Trophoblast cell (in vitro differentiated cells and primary cell): ENCODE results near the gene LINS1. TPM values are rescaled to one million over a fixed set of nuclear protein-coding genes. Genes with fewer than 3 reads are reported as not detected.

Source experiments
- DNase-seq, 2 donors: peaks; one replicate each; pipeline ENCODE4 v3.0.0-alpha.2; 2016
- H2AFZ ChIP-seq: 2 replicates; pipeline ENCODE4 v1.6.1; 2013; ENCODE audit warnings: low read length, moderate library complexity, mild to moderate bottlenecking; ENCODE audit not compliant: insufficient read depth, poor library complexity
- H2AK5ac ChIP-seq: 2 replicates; pipeline ENCODE4 v1.6.1; 2013; ENCODE audit warnings: mild to moderate bottlenecking, low read length
- H2BK120ac ChIP-seq: 2 replicates; pipeline ENCODE4 v1.6.1; 2013; ENCODE audit warnings: low read length, mild to moderate bottlenecking, moderate library complexity; ENCODE audit not compliant: insufficient read depth, poor library complexity
- H2BK12ac ChIP-seq: 2 replicates; pipeline ENCODE4 v1.6.1; 2013; ENCODE audit warnings: mild to moderate bottlenecking, low read length, moderate library complexity
- H2BK5ac ChIP-seq: 2 replicates; pipeline ENCODE4 v1.6.1; 2013; ENCODE audit warnings: low read length, low read depth, moderate library complexity, mild to moderate bottlenecking; ENCODE audit not compliant: poor library complexity
- H3K14ac ChIP-seq: 2 replicates; pipeline ENCODE4 v1.6.1; 2013; ENCODE audit warnings: mild to moderate bottlenecking, low read length
- H3K18ac ChIP-seq: 2 replicates; pipeline ENCODE4 v1.6.1; 2013; ENCODE audit warnings: mild to moderate bottlenecking, low read length
- H3K23ac ChIP-seq: 2 replicates; pipeline ENCODE4 v1.6.1; 2013; ENCODE audit warnings: low read length
- H3K27ac ChIP-seq: 2 replicates; pipeline ENCODE4 v1.5.1; 2013; ENCODE audit warnings: low read depth, mild to moderate bottlenecking, inconsistent platforms, low read length, moderate library complexity
- H3K27me3 ChIP-seq: 2 replicates; pipeline ENCODE4 v1.6.1; 2013; ENCODE audit warnings: inconsistent platforms, mild to moderate bottlenecking, low read length, moderate library complexity; ENCODE audit not compliant: insufficient read depth
- H3K36me3 ChIP-seq, 2 experiments: 1 replicate in 1 of 2; 2 replicates in 1 of 2; pipeline ENCODE4 v1.6.1; 2013; ENCODE audit warnings: low read length in 2 of 2, mild to moderate bottlenecking in 2 of 2, moderate library complexity in 1 of 2; ENCODE audit not compliant: insufficient read depth in 2 of 2, control insufficient read depth in 1 of 2
- H3K4ac ChIP-seq: 2 replicates; pipeline ENCODE4 v1.6.1; 2013; ENCODE audit warnings: low read depth, mild to moderate bottlenecking, low read length, moderate library complexity
- H3K4me1 ChIP-seq, 2 experiments: 1 replicate in 1 of 2; 2 replicates in 1 of 2; pipeline ENCODE4 v1.6.1; 2013; ENCODE audit warnings: low read length in 2 of 2, mild to moderate bottlenecking in 2 of 2, moderate library complexity in 1 of 2; ENCODE audit not compliant: insufficient read depth in 2 of 2, control insufficient read depth in 1 of 2
- H3K4me2 ChIP-seq: 2 replicates; pipeline ENCODE4 v1.6.1; 2013; ENCODE audit warnings: inconsistent platforms, mild to moderate bottlenecking, low read length, moderate library complexity
- H3K4me3 ChIP-seq: 2 replicates; pipeline ENCODE4 v1.5.1; 2013; ENCODE audit warnings: mild to moderate bottlenecking, low read depth, low read length, inconsistent platforms
- H3K79me1 ChIP-seq: one replicate; pipeline ENCODE4 v1.6.1; 2013; ENCODE audit warnings: low read length
- H3K79me2 ChIP-seq: 2 replicates; pipeline ENCODE4 v1.6.1; 2013; ENCODE audit warnings: low read length, mild to moderate bottlenecking; ENCODE audit not compliant: control insufficient read depth, insufficient read depth, poor library complexity
- H3K9ac ChIP-seq: 2 replicates; pipeline ENCODE4 v1.6.1; 2013; ENCODE audit warnings: mild to moderate bottlenecking, low read length
- H3K9me3 ChIP-seq: 2 replicates; pipeline ENCODE4 v1.6.1; 2013; ENCODE audit warnings: low read depth, mild to moderate bottlenecking, control low read depth, inconsistent platforms, low read length; ENCODE audit not compliant: insufficient read depth
- H4K12ac ChIP-seq: 2 replicates; pipeline ENCODE4 v1.6.1; 2013; ENCODE audit warnings: low read depth, mild to moderate bottlenecking, low read length, moderate library complexity
- H4K8ac ChIP-seq: 2 replicates; pipeline ENCODE4 v1.6.1; 2013; ENCODE audit warnings: low read depth, mild to moderate bottlenecking, low read length, moderate library complexity
- H4K91ac ChIP-seq: one replicate; pipeline ENCODE4 v1.6.1; 2013; ENCODE audit warnings: low read depth, mild to moderate bottlenecking, low read length, moderate library complexity
- WGBS: extraction: QIAGEN DNeasy Blood & Tissue Kit; methylation state at CpG from one replicate; pipeline ENCODE4 v1.1.7; 2013; ENCODE audit warnings: missing lambda C conversion rate; ENCODE audit not compliant: insufficient read length, insufficient coverage; ENCODE audit errors: extremely low coverage; 5-methylcytosine and 5-hydroxymethylcytosine counted together
- polyA plus RNA-seq: library from polyadenylated mRNA; stranded (reverse); fragments of 200-250 nt; gene quantifications from 2 replicates; pipeline ENCODE4 v1.2.3, GENCODE V29; 2013

The LINS1 gene, protein sequence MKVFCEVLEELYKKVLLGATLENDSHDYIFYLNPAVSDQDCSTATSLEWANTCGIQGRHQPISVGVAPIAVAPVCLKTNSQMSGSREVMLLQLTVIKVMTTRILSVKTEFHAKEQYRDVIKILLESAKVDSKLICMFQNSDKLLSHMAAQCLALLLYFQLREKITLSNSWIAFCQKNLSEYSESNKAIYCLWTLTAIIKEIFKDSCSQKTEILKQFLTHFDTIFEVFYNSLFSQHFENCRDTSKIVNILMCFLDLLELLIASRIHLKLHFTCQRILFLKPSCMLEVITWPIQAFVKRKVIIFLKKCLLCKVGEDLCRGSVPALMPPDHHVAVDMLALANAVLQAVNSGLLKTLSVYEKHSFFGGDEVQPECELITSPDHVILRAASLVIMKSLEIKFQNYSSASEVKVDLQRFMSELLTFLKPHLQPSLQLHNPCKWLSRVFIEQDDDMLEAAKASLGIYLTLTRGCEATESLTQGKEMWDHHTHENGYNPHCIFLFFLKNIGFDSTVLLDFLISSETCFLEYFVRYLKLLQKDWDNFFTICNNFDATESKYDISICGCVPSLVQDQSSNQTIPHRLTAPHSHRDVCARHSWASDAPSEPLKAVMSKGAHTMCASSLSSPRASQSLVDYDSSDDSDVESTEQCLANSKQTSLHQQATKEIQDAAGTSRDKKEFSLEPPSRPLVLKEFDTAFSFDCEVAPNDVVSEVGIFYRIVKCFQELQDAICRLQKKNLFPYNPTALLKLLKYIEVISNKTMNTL
- 5.6 and 5.9 TPM in 2 replicates for polyA plus RNA-seq

DNA sequence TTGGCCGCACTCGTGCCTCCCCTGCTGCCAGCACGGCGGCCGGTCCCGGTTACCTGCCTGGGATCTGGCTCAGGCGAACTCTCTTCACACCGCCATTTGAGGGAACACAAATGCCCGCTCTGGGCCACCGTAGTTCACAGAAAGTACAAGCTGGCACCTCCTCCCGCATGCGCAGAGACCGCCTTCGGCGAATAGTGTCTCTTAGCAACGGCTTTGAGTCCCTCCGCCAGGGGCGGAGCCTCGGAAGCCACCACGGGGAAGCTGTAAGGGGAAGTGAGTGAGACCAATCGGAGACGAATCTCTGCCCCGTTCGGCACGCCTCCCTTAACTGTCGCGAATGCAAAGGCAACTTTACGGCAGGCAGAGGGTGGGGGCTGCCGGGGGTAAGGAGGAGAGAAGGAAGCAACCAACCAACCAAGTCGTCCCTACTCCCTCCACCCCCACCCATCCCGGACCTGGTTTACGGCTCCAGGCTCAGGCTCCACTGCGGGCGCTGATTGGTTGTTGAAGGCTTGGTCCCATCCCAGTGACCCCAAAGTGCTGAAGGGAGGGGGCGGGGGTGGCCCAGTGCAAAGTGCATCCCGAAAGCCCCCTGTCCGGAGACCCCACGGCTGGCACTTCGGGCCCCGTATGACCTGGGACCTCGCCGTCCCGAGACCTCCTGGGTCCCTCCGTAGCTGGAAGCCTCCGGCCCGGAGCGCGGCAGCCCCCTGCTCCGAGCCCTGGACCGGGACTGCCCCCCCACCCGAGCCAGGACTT, at the start of gene LINS1, which contains the start of gene ASB7:
Gene LINS1, minus strand, starts transcription at position 121 of the 759 bp plus-strand sequence. CDS start 21,342 bp downstream, outside the sequence.
Gene ASB7, plus strand, starts transcription at position 526 of the 759 bp plus-strand sequence. CDS start 9,628 bp downstream, outside the sequence.
- peak within 1 kb of the TSS; percentile 59 for H2BK5ac ChIP-seq
- whole genome bisulfite sequencing = no CpG with 5 or more reads among the region's 51 CpGs
- no peaks in the 10 kb centered on the region for H3K9me3 ChIP-seq
- H3K79me2 ChIP-seq = peaks cover 11% of the 10 kb centered on the region
- H2BK12ac ChIP-seq = no peak within 1 kb of the TSS
- peak; percentile 100 for DNase-seq
- H3K9ac ChIP-seq = peak within 1 kb of the TSS; percentile 90
- H3K4ac ChIP-seq = peak within 1 kb of the TSS; percentile 93
- H4K8ac ChIP-seq = peak within 1 kb of the TSS; percentile 93
- H3K4me1 ChIP-seq = peaks cover 5 to 6% of the 10 kb centered on the region in 2 experiments
- H3K27me3 ChIP-seq = no peaks in the 10 kb centered on the region
- peaks cover 8% of the 10 kb centered on the region for H3K79me1 ChIP-seq
- H3K27ac ChIP-seq = peak within 1 kb of the TSS; percentile 52
- H3K4me3 ChIP-seq = peak within 1 kb of the TSS; percentile 95
- peak within 1 kb of the TSS; percentile 86 for H3K4me2 ChIP-seq
- H2AFZ ChIP-seq = peak within 1 kb of the TSS; percentile 96
- H4K91ac ChIP-seq = peak within 1 kb of the TSS; percentile 80
- no peak within 1 kb of the TSS for H3K23ac ChIP-seq
- H3K14ac ChIP-seq = peak within 1 kb of the TSS; percentile 69
- H3K18ac ChIP-seq = peak within 1 kb of the TSS; percentile 80
- H4K12ac ChIP-seq = peak within 1 kb of the TSS; percentile 85
- peaks cover 0 to 2% of the 10 kb centered on the region in 2 experiments for H3K36me3 ChIP-seq
- peak within 1 kb of the TSS; percentile 67 for H2BK120ac ChIP-seq
- peak within 1 kb of the TSS; percentile 39 for H2AK5ac ChIP-seq

DNA sequence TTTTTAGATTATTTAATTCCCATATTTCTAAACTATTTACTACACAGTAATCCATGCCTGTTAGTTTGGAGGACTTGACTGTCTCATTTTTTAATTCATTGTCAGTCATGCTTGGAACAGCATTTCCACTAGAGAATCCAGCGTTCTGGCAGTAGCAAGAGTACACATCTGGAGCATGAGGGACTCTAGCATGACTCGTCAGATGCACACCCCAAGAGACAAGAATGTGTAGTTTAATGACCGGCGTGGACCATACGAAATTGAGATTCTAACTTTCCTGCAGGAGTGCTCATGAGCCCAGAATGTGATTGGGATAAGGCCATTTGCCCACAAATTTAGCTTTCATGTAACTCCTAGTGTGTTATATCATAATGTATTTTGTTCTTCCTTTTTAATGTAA, 49.3 kb upstream of the LINS1 start:
- Histone ChIP-seq H2AFZ (no peak overlapping the region), H3K79me2 (no peaks in the 10 kb centered on the region), H2BK12ac (no peak overlapping the region), H3K27me3 (no peaks in the 10 kb centered on the region), H3K4ac (no peak overlapping the region), H3K27ac (no peak overlapping the region), H3K9me3 (no peaks in the 10 kb centered on the region), H3K79me1 (no peaks in the 10 kb centered on the region), H2BK120ac (no peak overlapping the region), H4K12ac (no peak overlapping the region), H3K36me3 (peaks cover 2 to 3% of the 10 kb centered on the region in 2 experiments), H3K23ac (no peak overlapping the region), H3K14ac (no peak overlapping the region), H2AK5ac (no peak overlapping the region), H3K4me3 (no peak overlapping the region), H3K18ac (no peak overlapping the region), H3K4me1 (no peaks in the 10 kb centered on the region), H4K8ac (no peak overlapping the region), H3K9ac (no peak overlapping the region), H3K4me2 (no peak overlapping the region), H2BK5ac (no peak overlapping the region), H4K91ac (no peak overlapping the region)
- no CpG with 5 or more reads among the region's 5 CpGs for WGBS
- no peak for DNase-seq

DNA sequence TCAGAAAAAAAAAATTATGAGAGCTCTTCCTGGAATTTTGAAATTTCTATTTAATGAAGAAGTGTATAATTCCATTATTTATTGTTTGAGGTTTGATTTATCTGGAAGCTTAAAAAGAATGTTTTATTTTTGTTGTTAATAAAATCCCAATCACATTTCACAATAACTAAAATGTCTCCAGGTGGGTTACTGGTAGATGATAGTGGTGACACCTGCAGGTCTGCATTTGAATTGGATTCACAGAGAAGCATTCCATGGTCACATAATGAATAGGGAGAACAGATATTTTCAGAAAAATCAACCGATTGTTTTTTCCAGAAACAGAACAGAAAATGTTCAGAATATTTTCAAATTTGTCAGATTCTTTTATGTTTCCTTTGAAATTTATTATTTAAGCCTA, 48.7 kb upstream of the LINS1 start:
- Histone ChIP-seq H2AK5ac (no peak overlapping the region), H3K4me1 (no peaks in the 10 kb centered on the region), H3K27me3 (no peaks in the 10 kb centered on the region), H2BK120ac (no peak overlapping the region), H3K36me3 (peaks cover 2 to 3% of the 10 kb centered on the region in 2 experiments), H3K9me3 (no peaks in the 10 kb centered on the region), H3K79me2 (no peaks in the 10 kb centered on the region), H3K4ac (no peak overlapping the region), H2BK12ac (no peak overlapping the region), H3K9ac (no peak overlapping the region), H3K79me1 (no peaks in the 10 kb centered on the region), H3K14ac (no peak overlapping the region), H4K8ac (no peak overlapping the region), H4K91ac (no peak overlapping the region), H3K18ac (no peak overlapping the region), H2AFZ (no peak overlapping the region), H3K23ac (no peak overlapping the region), H2BK5ac (no peak overlapping the region), H3K4me3 (no peak overlapping the region), H4K12ac (no peak overlapping the region), H3K27ac (no peak overlapping the region), H3K4me2 (no peak overlapping the region)
- DNase-seq = no peak
- no CpG with 5 or more reads among the region's 1 CpG for WGBS

DNA sequence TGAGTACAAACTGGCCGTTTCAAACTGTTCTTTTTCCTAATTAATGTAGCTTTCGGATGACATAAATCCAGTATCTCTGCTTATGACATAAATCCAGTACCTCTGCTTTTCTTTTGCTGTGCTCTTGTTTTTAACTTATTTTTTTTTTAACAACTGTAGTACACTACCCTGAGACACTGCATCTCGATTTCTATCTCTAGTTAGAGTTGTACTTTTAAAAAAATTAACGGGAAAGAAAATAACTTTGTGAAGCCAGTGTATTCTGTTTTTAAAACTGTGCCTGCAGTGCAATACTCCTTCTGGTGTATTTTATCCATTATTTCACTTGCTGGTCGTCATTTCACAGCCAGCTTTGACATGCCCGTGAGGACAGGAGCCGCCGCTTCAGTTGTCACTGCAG, 47.0 kb upstream of the LINS1 start:
- Histone ChIP-seq H2BK12ac (no peak overlapping the region), H2AK5ac (no peak overlapping the region), H3K18ac (no peak overlapping the region), H3K4me1 (no peaks in the 10 kb centered on the region), H2AFZ (no peak overlapping the region), H3K4me3 (no peak overlapping the region), H2BK120ac (no peak overlapping the region), H3K79me2 (no peaks in the 10 kb centered on the region), H3K36me3 (peaks cover 2 to 3% of the 10 kb centered on the region in 2 experiments), H3K4ac (no peak overlapping the region), H3K79me1 (no peaks in the 10 kb centered on the region), H2BK5ac (no peak overlapping the region), H3K27me3 (no peaks in the 10 kb centered on the region), H3K4me2 (no peak overlapping the region), H3K27ac (no peak overlapping the region), H4K8ac (no peak overlapping the region), H4K91ac (no peak overlapping the region), H3K9ac (no peak overlapping the region), H3K9me3 (no peaks in the 10 kb centered on the region), H3K14ac (no peak overlapping the region), H4K12ac (no peak overlapping the region), H3K23ac (no peak overlapping the region)
- no peak for DNase-seq
- WGBS = no CpG with 5 or more reads among the region's 8 CpGs
